HepG2 (cell line): ENCODE measurements around the gene ENO3. TPM values are rescaled to one million over a fixed set of nuclear protein-coding genes. Genes with fewer than 3 reads are reported as not detected.
A peak's percentile ranks its signal among the peaks of the same experiment; 100 is the strongest.

ENCODE experiments used
- AGO1 ChIP-seq: fragments of 200-400 bp; formaldehyde crosslinking; IDR thresholded peaks from 2 replicates; pipeline ENCODE4 v1.6.1; 2017; ENCODE audit warnings: mild to moderate bottlenecking, low read depth, low read length, moderate library complexity; ENCODE audit not compliant: poor library complexity, severe bottlenecking
- AGO2 ChIP-seq: fragments of 200-400 bp; formaldehyde crosslinking; optimal IDR thresholded peaks from 2 replicates; pipeline ENCODE3; 2017; ENCODE audit warnings: mild to moderate bottlenecking, low read depth, low read length, moderate library complexity
- AKAP8 ChIP-seq: sonication (generic); formaldehyde crosslinking; IDR thresholded peaks from 2 replicates; pipeline ENCODE4 v1.5.1; 2020; ENCODE audit warnings: mild to moderate bottlenecking, missing genetic modification reagents
- KAT2B ChIP-seq: fragments of 150-350 bp; IDR thresholded peaks from 2 replicates; pipeline ENCODE4 v1.6.1; 2014; ENCODE audit warnings: low read depth, low read length, borderline replicate concordance
- KAT8 ChIP-seq: IDR thresholded peaks from 2 replicates; pipeline ENCODE4 v1.6.1; 2016; ENCODE audit warnings: missing genetic modification reagents, missing compliant biosample characterization
- PAF1 ChIP-seq: IDR thresholded peaks from 2 replicates; pipeline ENCODE4 v1.6.1; 2016; ENCODE audit warnings: missing genetic modification reagents, missing compliant biosample characterization
- POLR2AphosphoS5 ChIP-seq: IDR thresholded peaks from 2 replicates; pipeline ENCODE4 v1.6.1; 2012; ENCODE audit warnings: low read depth, low read length
- POLR2G ChIP-seq: fragments of 200-400 bp; formaldehyde crosslinking; IDR thresholded peaks from 2 replicates; pipeline ENCODE4 v1.6.1; 2018; ENCODE audit warnings: mild to moderate bottlenecking, low read depth, low read length, moderate library complexity
- RBAK ChIP-seq: sonication (generic); formaldehyde crosslinking; IDR thresholded peaks from 2 replicates; pipeline ENCODE4 v1.5.1; 2020; ENCODE audit warnings: mild to moderate bottlenecking, missing genetic modification reagents
- REPIN1 ChIP-seq: sonication (generic); formaldehyde crosslinking; IDR thresholded peaks from 2 replicates; pipeline ENCODE4 v1.8.0; 2022; ENCODE audit warnings: missing genetic modification reagents, low read depth, mild to moderate bottlenecking, borderline replicate concordance
- SSRP1 ChIP-seq: IDR thresholded peaks from 2 replicates; pipeline ENCODE4 v1.6.1; 2016; ENCODE audit warnings: control low read depth
- TBP ChIP-seq: sonication (generic); formaldehyde crosslinking; IDR thresholded peaks from 2 replicates; pipeline ENCODE4 v1.5.0; 2020; ENCODE audit warnings: missing genetic modification reagents
- ZFP62 ChIP-seq: sonication (generic); formaldehyde crosslinking; IDR thresholded peaks from 2 replicates; pipeline ENCODE4 v1.4.0; 2020; ENCODE audit warnings: missing genetic modification reagents
- ZNF263 ChIP-seq: sonication (generic); formaldehyde crosslinking; IDR thresholded peaks from 2 replicates; pipeline ENCODE4 v1.4.0; 2020; ENCODE audit warnings: missing genetic modification reagents
- ZNF264 ChIP-seq: sonication (generic); formaldehyde crosslinking; IDR thresholded peaks from 2 replicates; pipeline ENCODE4 v1.4.0; 2020; ENCODE audit warnings: missing genetic modification reagents
- ZNF282 ChIP-seq: fragments of 450-650 bp; IDR thresholded peaks from 2 replicates; pipeline ENCODE4 v1.6.1; 2018; ENCODE audit not compliant: partially characterized antibody
- ZNF383 ChIP-seq: sonication (generic); formaldehyde crosslinking; IDR thresholded peaks from 2 replicates; pipeline ENCODE4 v1.4.0; 2020; ENCODE audit warnings: missing genetic modification reagents, mild to moderate bottlenecking, borderline replicate concordance
- ZZZ3 ChIP-seq: sonication (generic); formaldehyde crosslinking; IDR thresholded peaks from 2 replicates; pipeline ENCODE4 v1.4.0; 2020; ENCODE audit warnings: missing genetic modification reagents, mild to moderate bottlenecking, borderline replicate concordance
- polyA plus RNA-seq, 8 experiments: library from polyadenylated mRNA; depleted of rRNA in 3 of 8; stranded (reverse) in 7 of 8; unstranded in 1 of 8; fragments of >200 nt; fragmentation: Illumina TruSeq in 4 of 8; extraction: Trizol in 4 of 8; gene quantifications; 2 replicates each; pipeline versions ENCODE4 v1.2.1 to v1.2.3, GENCODE V29; 2011 to 2016; ENCODE audit warnings: low read depth in 4 of 8, missing spikeins in 1 of 8, mixed read lengths in 1 of 8; ENCODE audit not compliant: insufficient read depth in 1 of 8
- total RNA-seq, 5 experiments: library from RNA; depleted of rRNA; stranded (reverse); fragments of >200 nt; fragmentation: Illumina TruSeq; extraction: Trizol; gene quantifications; 2 replicates each; pipeline ENCODE4 v1.2.3, GENCODE V29; 2016; ENCODE audit warnings: low read depth in 1 of 5
- TF ChIP-seq, protein P1 (sequence below): IDR thresholded peaks from 2 replicates; pipeline ENCODE4 v1.6.1; 2016; ENCODE audit warnings: mild to moderate bottlenecking, missing biosample characterization, missing genetic modification reagents
- TF ChIP-seq, protein P2 (sequence below): sonication (generic); formaldehyde crosslinking; conservative IDR thresholded peaks from 2 replicates; pipeline ENCODE4 v1.4.0; 2020; ENCODE audit warnings: missing genetic modification reagents
- TF ChIP-seq, protein P3 (sequence below): sonication (generic); formaldehyde crosslinking; IDR thresholded peaks from 2 replicates; pipeline ENCODE4 v1.4.0; 2020; ENCODE audit warnings: mild to moderate bottlenecking, missing genetic modification reagents
- TF ChIP-seq, protein P4 (sequence below): sonication (generic); formaldehyde crosslinking; IDR thresholded peaks from 2 replicates; pipeline ENCODE4 v1.4.0; 2020; ENCODE audit warnings: missing genetic modification reagents
- TF ChIP-seq, protein P5 (sequence below): sonication (generic); formaldehyde crosslinking; IDR thresholded peaks from 2 replicates; pipeline ENCODE4 v1.5.0; 2020; ENCODE audit warnings: missing genetic modification reagents
- TF ChIP-seq, protein P6 (sequence below): sonication (generic); IDR thresholded peaks from 2 replicates; pipeline ENCODE4 v1.6.1; 2016; ENCODE audit warnings: low read depth, borderline replicate concordance

The ENO3 gene
- total and polyA plus RNA-seq, 2 of the 13 experiments (the other 11 are each of a cell fraction or from before 2014, with no cell fraction given) = 59.8 to 69.8 TPM

DNA sequence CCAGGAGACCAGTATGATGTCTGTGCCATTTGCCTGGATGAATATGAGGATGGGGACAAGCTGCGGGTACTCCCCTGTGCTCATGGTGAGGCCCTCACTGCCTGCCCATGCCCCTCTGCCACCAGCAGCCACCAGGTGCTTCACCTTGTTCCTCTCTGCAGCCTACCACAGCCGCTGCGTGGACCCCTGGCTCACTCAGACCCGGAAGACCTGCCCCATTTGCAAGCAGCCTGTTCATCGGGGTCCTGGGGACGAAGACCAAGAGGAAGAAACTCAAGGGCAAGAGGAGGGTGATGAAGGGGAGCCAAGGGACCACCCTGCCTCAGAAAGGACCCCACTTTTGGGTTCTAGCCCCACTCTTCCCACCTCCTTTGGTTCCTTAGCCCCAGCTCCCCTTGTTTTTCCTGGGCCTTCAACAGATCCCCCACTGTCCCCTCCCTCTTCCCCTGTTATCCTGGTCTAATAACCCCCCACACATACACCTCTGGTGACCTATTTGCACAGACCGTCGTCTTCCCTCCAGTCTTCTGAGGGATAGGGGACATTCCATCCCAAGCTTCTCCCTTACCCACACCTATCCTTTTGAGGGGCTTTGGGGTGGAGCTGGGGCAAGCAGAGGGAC is 6.3 kb upstream of the ENO3 start (continued):
- peak; percentile 79 for TF ChIP-seq AGO2
- no peak for TF ChIP-seq ZNF264 (CRISPR knock-in tag)
- TF ChIP-seq AGO1 = peak; percentile 70
- no peak for TF ChIP-seq ZNF383 (CRISPR knock-in tag)
- TF ChIP-seq, protein P1, sequence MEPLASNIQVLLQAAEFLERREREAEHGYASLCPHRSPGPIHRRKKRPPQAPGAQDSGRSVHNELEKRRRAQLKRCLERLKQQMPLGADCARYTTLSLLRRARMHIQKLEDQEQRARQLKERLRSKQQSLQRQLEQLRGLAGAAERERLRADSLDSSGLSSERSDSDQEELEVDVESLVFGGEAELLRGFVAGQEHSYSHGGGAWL (CRISPR knock-in tag) = 0 out of 2 replicates have a peak, but pooled peaks have one; percentile 35
- TF ChIP-seq PAF1 = peak; percentile 70; the same call in 1 of the 2 replicates
- no peak for TF ChIP-seq REPIN1
- no peak for TF ChIP-seq KAT8 (CRISPR knock-in tag)
- TF ChIP-seq ZNF263 (CRISPR knock-in tag) = no peak
- TF ChIP-seq AKAP8 (CRISPR knock-in tag) = peak; percentile 24; the same call in 1 of the 2 replicates
- TF ChIP-seq TBP (CRISPR knock-in tag) = no peak
- peak; percentile 76 for TF ChIP-seq POLR2AphosphoS5
- no peak for TF ChIP-seq ZFP62 (CRISPR knock-in tag)
- no peak for TF ChIP-seq KAT2B
- no peak for TF ChIP-seq RBAK
- TF ChIP-seq SSRP1 (CRISPR knock-in tag) = peak; percentile 21; the same call in 1 of the 2 replicates
- TF ChIP-seq POLR2G = peak; percentile 75
- TF ChIP-seq, protein P2, sequence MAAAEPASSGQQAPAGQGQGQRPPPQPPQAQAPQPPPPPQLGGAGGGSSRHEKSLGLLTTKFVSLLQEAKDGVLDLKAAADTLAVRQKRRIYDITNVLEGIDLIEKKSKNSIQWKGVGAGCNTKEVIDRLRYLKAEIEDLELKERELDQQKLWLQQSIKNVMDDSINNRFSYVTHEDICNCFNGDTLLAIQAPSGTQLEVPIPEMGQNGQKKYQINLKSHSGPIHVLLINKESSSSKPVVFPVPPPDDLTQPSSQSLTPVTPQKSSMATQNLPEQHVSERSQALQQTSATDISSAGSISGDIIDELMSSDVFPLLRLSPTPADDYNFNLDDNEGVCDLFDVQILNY (CRISPR knock-in tag) = no peak
- TF ChIP-seq, protein P3, sequence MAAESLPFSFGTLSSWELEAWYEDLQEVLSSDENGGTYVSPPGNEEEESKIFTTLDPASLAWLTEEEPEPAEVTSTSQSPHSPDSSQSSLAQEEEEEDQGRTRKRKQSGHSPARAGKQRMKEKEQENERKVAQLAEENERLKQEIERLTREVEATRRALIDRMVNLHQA (CRISPR knock-in tag) = no peak
- no peak for TF ChIP-seq ZZZ3 (CRISPR knock-in tag)
- TF ChIP-seq, protein P4, sequence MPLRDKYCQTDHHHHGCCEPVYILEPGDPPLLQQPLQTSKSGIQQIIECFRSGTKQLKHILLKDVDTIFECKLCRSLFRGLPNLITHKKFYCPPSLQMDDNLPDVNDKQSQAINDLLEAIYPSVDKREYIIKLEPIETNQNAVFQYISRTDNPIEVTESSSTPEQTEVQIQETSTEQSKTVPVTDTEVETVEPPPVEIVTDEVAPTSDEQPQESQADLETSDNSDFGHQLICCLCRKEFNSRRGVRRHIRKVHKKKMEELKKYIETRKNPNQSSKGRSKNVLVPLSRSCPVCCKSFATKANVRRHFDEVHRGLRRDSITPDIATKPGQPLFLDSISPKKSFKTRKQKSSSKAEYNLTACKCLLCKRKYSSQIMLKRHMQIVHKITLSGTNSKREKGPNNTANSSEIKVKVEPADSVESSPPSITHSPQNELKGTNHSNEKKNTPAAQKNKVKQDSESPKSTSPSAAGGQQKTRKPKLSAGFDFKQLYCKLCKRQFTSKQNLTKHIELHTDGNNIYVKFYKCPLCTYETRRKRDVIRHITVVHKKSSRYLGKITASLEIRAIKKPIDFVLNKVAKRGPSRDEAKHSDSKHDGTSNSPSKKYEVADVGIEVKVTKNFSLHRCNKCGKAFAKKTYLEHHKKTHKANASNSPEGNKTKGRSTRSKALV = no peak
- no peak for TF ChIP-seq ZNF282
- TF ChIP-seq, protein P5, sequence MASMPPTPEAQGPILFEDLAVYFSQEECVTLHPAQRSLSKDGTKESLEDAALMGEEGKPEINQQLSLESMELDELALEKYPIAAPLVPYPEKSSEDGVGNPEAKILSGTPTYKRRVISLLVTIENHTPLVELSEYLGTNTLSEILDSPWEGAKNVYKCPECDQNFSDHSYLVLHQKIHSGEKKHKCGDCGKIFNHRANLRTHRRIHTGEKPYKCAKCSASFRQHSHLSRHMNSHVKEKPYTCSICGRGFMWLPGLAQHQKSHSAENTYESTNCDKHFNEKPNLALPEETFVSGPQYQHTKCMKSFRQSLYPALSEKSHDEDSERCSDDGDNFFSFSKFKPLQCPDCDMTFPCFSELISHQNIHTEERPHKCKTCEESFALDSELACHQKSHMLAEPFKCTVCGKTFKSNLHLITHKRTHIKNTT = no peak
- TF ChIP-seq, protein P6, sequence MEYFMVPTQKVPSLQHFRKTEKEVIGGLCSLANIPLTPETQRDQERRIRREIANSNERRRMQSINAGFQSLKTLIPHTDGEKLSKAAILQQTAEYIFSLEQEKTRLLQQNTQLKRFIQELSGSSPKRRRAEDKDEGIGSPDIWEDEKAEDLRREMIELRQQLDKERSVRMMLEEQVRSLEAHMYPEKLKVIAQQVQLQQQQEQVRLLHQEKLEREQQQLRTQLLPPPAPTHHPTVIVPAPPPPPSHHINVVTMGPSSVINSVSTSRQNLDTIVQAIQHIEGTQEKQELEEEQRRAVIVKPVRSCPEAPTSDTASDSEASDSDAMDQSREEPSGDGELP = no peak
